HG03097 (cell line): ENCODE measurements around the gene ZER1.
"Not testable (repeated sequence)": the region's sequence is repeated elsewhere in the genome, so short reads cannot be mapped to it uniquely, and the experiment has no call there.

Experiments used
- ATAC-seq: cut with Tn5 transposase; IDR thresholded peaks from one replicate; pipeline ENCODE4 v1.9.1; 2021; ENCODE audit not compliant: unreplicated experiment, low FRiP score

ZER1 gene

DNA sequence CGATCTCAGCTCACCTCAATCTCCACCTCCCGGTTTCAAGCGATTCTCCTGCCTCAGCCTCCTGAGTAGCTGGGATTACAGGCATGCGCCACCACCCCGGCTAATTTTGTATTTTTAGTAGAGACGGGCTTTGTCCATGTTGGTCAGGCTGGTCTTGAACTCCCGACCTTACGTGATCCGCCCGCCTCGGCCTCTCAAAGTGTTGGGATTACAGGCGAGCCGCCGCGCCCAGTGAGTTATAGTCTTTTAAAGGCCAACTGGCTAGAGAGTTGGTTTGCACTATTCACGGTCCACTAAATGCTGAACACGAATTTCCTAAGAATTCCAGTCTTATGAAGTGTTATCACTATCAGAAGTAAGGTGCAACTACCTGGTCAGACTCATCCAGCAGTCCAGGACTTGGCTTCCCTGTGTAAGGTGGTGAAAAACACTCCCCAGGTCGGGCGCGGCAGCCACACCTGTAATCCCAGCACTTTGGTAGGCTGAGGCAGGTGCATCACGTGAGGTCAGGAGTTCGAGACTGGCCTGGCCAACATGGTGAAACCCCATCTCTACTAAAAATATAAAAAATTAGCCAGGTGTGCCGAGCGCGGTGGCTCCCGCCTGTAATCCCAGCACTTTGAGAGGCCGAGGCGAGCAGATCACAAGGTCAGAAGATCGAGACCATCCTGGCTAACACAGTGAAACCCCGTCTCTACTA lies 72.5 kb downstream of the ZER1 start:
- not testable (repeated sequence) for ATAC-seq

GRCh38 chr9:128696923-128697707 lies 74.6 kb downstream of the ZER1 start:
- no peak for ATAC-seq

DNA sequence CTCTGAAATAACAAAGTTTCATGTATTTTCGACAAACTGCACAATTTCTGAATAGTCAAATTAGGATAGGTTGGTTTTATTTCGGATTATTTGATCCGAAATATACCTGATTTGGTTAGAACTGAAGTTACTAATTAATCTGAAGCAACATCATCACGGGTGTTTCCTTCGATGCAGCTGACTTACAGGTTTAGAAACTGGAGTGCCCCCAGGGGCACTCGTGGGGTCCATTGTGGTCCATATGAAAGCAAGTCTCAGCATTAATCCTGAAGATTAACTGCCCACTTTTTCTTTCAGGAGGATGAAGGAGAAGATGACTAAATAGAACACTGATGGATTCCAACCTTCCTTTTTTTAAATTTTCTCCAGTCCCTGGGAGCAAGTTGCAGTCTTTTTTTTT lies 77.4 kb downstream of the ZER1 start:
- no peak for ATAC-seq

DNA sequence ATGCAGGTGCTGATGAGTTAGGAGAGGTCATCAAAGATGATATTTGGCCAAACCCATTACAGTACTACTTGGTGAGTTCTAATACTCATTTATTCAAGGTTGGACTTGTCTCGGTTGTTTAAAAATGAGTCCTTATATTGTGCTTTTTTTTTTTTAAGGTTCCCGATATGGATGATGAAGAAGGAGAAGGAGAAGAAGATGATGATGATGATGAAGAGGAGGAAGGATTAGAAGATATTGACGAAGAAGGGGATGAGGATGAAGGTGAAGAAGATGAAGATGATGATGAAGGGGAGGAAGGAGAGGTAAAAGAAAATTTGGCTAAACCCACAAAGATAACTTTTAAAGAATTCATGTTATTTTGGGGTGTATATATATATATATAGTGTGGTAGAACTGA lies 78.0 kb downstream of the ZER1 start:
- ATAC-seq = not testable (repeated sequence)

DNA sequence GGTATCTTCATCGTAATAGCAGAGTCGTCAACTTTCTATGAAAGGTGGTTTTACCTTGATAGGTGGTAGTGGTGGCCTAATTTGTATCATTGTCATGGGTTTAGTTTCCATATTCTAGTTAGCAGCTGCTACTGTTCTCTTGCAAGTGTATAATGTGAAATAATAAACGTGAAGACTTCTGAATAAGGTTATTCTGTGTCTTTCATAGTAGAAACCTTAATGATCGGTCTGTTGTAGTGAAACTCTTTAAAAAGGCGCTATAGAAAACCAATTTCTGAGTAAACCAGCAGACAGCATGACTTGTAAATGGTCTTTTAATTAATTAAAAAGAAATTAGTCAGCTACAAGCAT lies 81.1 kb downstream of the ZER1 start:
- no peak for ATAC-seq

- ATAC-seq = no peak
These were observed 81.7 kb downstream of the ZER1 start for GRCh38 chr9:128689820-128690683.

DNA sequence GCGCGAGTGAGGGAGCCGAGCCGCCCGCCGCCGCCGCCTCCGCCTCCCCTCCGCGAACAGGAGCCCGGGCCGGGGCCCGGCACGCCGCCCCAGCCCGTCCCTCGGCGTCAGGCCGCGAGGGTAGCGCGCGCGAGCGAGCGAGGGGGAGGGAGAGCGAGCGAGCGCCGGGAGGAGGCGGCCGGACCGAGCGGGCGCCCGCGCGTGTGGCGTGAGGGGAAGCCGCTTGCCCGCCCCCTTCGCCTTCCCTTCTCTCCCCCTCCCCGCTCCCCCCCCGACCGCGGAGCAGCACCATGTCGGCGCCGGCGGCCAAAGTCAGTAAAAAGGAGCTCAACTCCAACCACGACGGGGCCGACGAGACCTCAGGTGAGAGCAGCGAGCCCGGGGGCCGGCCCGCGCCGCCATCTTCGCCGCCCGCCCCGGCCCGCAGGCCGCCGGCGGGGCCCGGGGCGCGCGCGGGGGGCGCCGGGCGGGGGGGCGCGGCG lies 82.4 kb downstream of the ZER1 start:
- peak; percentile 11 for ATAC-seq

DNA sequence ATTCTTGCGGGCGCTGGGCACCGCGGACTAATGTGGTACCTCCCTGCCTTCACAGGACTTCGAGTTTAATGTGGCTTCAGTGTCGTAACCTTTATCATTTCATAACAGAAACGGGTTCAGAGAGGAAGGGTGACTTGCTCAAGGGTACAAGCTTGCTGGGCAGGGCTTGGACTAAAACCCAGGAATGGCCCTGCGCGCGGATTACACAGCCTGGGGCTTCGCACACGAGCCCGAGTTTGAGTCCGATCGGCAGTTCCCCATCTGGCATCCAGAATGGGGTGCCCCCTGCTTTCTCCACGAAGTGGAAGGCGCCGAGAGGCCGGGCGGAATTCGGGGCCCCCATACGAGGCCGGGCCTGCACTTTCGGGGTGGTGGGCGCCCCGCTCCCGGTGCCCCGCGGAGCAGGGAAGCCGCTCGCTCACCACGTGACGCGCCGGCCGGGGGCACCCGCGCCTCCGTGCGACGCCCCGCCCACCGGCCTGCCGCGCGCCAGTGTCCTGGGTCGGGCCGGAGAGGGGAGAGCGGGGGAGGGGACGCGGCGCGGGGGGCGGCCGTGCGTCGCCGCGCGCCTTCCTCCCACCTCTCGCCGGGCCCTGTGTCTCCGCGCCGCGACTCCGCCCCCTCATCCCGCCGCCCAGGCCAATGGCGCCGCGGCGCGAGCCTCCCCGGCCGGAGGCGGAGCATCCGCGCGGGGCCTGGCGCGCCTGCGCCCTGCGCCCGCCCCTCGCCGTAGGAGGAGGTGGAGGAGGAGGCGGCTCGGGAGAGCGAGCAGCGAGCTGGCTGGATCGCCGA lies 83.0 kb downstream of the ZER1 start, which contains the start of gene SET:
TSS of gene SET (plus strand) at position 722 of the 792 bp plus-strand sequence. CDS start 361 bp downstream, outside the sequence.
- peak; percentile 64 for ATAC-seq

- no peak for ATAC-seq
These were observed 84.3 kb downstream of the ZER1 start for GRCh38 chr9:128687453-128687852.

GRCh38 chr9:128685636-128686489 lies 85.9 kb downstream of the ZER1 start:
- no peak for ATAC-seq

GRCh38 chr9:128684325-128685199 lies 87.2 kb downstream of the ZER1 start:
- ATAC-seq = no peak

- ATAC-seq = no peak
These were observed 87.7 kb downstream of the ZER1 start for GRCh38 chr9:128684065-128684324.

- ATAC-seq = peak; percentile 29
These were observed 88.2 kb downstream of the ZER1 start for GRCh38 chr9:128683340-128684064.
